K562 (cell line): Measurements from ENCODE around the gene HSPA1B. TPM values are rescaled to one million over a fixed set of nuclear protein-coding genes. Genes with fewer than 3 reads are reported as not detected.

Source experiments
- ARID4B ChIP-seq: sonication (generic); formaldehyde crosslinking; IDR thresholded peaks from 2 replicates; pipeline ENCODE4 v1.8.0; 2022; ENCODE audit warnings: mild to moderate bottlenecking, missing genetic modification reagents
- BDP1 ChIP-seq: IDR thresholded peaks from 3 replicates; pipeline ENCODE4 v1.6.1; 2011; ENCODE audit not compliant: insufficient read length, insufficient read depth
- E2F4 ChIP-seq: sonication (generic); formaldehyde crosslinking; IDR thresholded peaks from 2 replicates; pipeline ENCODE4 v1.8.0; 2022; ENCODE audit warnings: mild to moderate bottlenecking, low read depth, missing genetic modification reagents
- GTF2B ChIP-seq: IDR thresholded peaks from 2 replicates; pipeline ENCODE4 v1.6.1; 2011; ENCODE audit not compliant: insufficient read length; ENCODE audit errors: extremely low read depth
- HBP1 ChIP-seq: fragments of 450-650 bp; formaldehyde crosslinking; IDR thresholded peaks from 2 replicates; pipeline ENCODE4 v1.4.0; 2022; ENCODE audit warnings: missing genetic modification characterization
- NCOR1 ChIP-seq: fragments of 450-650 bp; IDR thresholded peaks from 2 replicates; pipeline ENCODE4 v1.6.1; 2016; ENCODE audit warnings: mild to moderate bottlenecking, moderate library complexity
- RBM14 ChIP-seq: fragments of 200-400 bp; formaldehyde crosslinking; IDR thresholded peaks from 2 replicates; pipeline ENCODE4 v1.6.1; 2018; ENCODE audit warnings: low read depth, mild to moderate bottlenecking, low read length, moderate library complexity, borderline replicate concordance; ENCODE audit not compliant: insufficient read depth
- RERE ChIP-seq: sonication (generic); formaldehyde crosslinking; IDR thresholded peaks from 2 replicates; pipeline ENCODE4 v1.8.0; 2023; ENCODE audit warnings: missing genetic modification reagents, mild to moderate bottlenecking, borderline replicate concordance
- ZNF121 ChIP-seq: sonication (generic); formaldehyde crosslinking; conservative IDR thresholded peaks from 2 replicates; pipeline ENCODE4 v1.8.0; 2022; ENCODE audit warnings: missing genetic modification reagents
- ZNF146 ChIP-seq: IDR thresholded peaks from one replicate; pipeline ENCODE4 v1.6.1; 2018; ENCODE audit warnings: missing compliant biosample characterization; ENCODE audit not compliant: unreplicated experiment
- ZNF444 ChIP-seq: fragments of 250-450 bp; sonication (Bioruptor Pico); IDR thresholded peaks from 2 replicates; pipeline ENCODE4 v1.4.0; 2020; ENCODE audit warnings: mild to moderate bottlenecking, moderate library complexity
- ZSCAN32 ChIP-seq: fragments of 450-650 bp; formaldehyde crosslinking; IDR thresholded peaks from 2 replicates; pipeline ENCODE4 v1.4.0; 2020; ENCODE audit warnings: mild to moderate bottlenecking, moderate library complexity
- polyA plus RNA-seq, 8 experiments: library from polyadenylated mRNA; depleted of rRNA in 4 of 8; stranded (reverse) in 5 of 8; unstranded in 3 of 8; fragments of >200 nt; fragmentation: Nextera tagmentation in 2 of 8; fragmentation: Illumina TruSeq in 1 of 8; extraction: Ambion mirVana in 2 of 8; extraction: Trizol in 1 of 8; gene quantifications; 2 replicates each; pipeline versions ENCODE4 v1.2.1 to v1.2.3, GENCODE V29; 2011 to 2014; ENCODE audit warnings: inconsistent platforms in 1 of 8, missing spikeins in 1 of 8
- total RNA-seq, 7 experiments: library from RNA; depleted of rRNA in 6 of 7; stranded (reverse); fragments of >200 nt in 6 of 7; fragmentation: Illumina TruSeq in 2 of 7; extraction: Trizol in 2 of 7; gene quantifications; 2 replicates each; pipeline versions ENCODE4 v1.2.1 to v1.2.3, GENCODE V29; 2011 to 2021; ENCODE audit warnings: low replicate concordance in 1 of 7

Gene HSPA1B
- total and polyA plus RNA-seq, 9 of the 15 experiments (the other 6 are each of a cell fraction or from before 2014, with no cell fraction given), result 0.27 to 227 (median 51.2) TPM

GRCh38 chr6:31831350-31832215, 4.0 kb downstream of the HSPA1B start (continued):
- TF ChIP-seq RERE (CRISPR knock-in tag) (no peak), HBP1 (CRISPR knock-in tag) (no peak), BDP1 (no peak), GTF2B (no peak), ZNF146 (no peak), RBM14 (no peak), ARID4B (CRISPR knock-in tag) (peak; percentile 56), E2F4 (CRISPR knock-in tag) (no peak), ZSCAN32 (CRISPR knock-in tag) (peak; percentile 80; the same call in 1 of the 2 replicates), NCOR1 (no peak), ZNF444 (CRISPR knock-in tag) (no peak), ZNF121 (CRISPR knock-in tag) (no peak)
